Measurements from ENCODE around the gene UBAP2L. TPM values are rescaled to one million over a fixed set of nuclear protein-coding genes. Genes with fewer than 3 reads are reported as not detected.
A peak's percentile ranks its signal among the peaks of the same experiment; 100 is the strongest.

Gene UBAP2L
- total and polyA plus RNA-seq, 10 of the 15 experiments (the other 5 are each of a cell fraction or from before 2014, with no cell fraction given) = 49.9 to 198 (median 152) TPM

DNA sequence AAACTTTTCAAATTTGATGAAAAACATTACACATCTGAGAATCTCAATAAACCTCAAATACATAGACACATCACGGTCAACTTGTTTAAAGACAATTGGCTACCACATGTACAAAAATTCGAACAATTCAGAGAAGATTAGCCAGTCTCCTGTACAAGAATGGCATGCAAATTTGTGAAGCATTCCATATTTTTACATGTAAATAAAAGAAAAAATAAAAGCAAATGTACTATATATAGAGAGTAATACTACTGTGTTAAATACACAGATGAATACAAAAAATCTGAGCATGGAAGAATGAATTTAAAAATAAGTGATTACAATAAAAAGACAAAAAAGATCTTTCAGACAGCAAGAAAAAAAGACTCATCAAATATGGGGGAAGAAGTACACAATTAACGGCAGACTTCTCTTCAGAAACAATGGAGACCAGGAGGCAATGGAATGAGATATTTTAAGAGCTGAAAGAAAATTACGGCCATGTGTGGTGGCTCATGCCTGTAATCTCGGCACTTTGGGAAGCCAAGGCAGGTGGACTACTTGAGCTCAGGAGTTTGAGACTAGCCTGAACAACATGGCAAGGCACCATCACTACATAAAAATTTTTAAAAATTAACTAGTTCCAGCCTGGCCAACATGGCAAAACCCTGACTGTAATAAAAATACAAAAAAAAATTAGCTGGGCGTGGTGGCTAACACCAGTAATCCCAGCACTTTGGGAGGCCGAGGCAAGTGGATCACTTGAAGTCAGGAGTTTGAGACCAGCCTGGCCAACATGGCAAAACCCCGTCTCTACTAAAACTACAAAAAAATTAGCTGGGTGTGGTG is 74.9 kb downstream of the UBAP2L start:
- TF ChIP-seq ETV6 (conservative IDR thresholded peaks at IDR 0.05 in 1 of 2, IDR thresholded peaks at IDR 0.05 in 1 of 2; ENCODE audit: borderline replicate concordance in 1 of 2, low read depth in 1 of 2) (no peak), CBX5 (IDR thresholded peaks at IDR 0.05; ENCODE audit: low read depth) (peak; percentile 99), CBX3 (IDR thresholded peaks at IDR 0.05; ENCODE audit: borderline replicate concordance, low read depth) (0 out of 2 replicates have a peak, but pooled peaks have one; percentile 56), NBN (IDR thresholded peaks at IDR 0.05) (no peak)
- TF ChIP-seq, protein P1, sequence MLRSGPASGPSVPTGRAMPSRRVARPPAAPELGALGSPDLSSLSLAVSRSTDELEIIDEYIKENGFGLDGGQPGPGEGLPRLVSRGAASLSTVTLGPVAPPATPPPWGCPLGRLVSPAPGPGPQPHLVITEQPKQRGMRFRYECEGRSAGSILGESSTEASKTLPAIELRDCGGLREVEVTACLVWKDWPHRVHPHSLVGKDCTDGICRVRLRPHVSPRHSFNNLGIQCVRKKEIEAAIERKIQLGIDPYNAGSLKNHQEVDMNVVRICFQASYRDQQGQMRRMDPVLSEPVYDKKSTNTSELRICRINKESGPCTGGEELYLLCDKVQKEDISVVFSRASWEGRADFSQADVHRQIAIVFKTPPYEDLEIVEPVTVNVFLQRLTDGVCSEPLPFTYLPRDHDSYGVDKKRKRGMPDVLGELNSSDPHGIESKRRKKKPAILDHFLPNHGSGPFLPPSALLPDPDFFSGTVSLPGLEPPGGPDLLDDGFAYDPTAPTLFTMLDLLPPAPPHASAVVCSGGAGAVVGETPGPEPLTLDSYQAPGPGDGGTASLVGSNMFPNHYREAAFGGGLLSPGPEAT (IDR thresholded peaks at IDR 0.05; ENCODE audit: low read depth) = peak; percentile 43; the same call in 1 of the 2 replicates
- H4K20me1 ChIP-seq (ENCODE audit: control insufficient read depth, insufficient read depth) = no peaks in the 10 kb centered on the region
- DNase-seq (ENCODE audit: low read depth, low spot score) (no peak), FAIRE-seq (peak; percentile 49), ATAC-seq (no peak)
- peaks cover 3% of the 10 kb centered on the region; the same call in 2 of the 3 replicates for H3K9me3 ChIP-seq (replicated peaks; ENCODE audit: control insufficient read depth, insufficient read depth, low read length)
- H3K4me2 ChIP-seq (ENCODE audit: control insufficient read depth, insufficient read depth) = no peak overlapping the region
- WGBS (ENCODE audit: insufficient coverage, insufficient replicate concordance, low lambda C conversion rate, missing lambda C conversion rate) = 47% methylated on average over 8 of the region's 8 CpGs
- H2AFZ ChIP-seq (ENCODE audit: control insufficient read depth, low read depth, low read length) = no peak overlapping the region
- no TSS peak for BruUV-seq (replicated peaks)
- intact Hi-C loops (cut with micrococcal nuclease; ENCODE audit: unreplicated experiment) = no loop called here
- H3K79me2 ChIP-seq (ENCODE audit: control insufficient read depth, insufficient read depth, low read length) = no peaks in the 10 kb centered on the region
- no peak overlapping the region for H3K9ac ChIP-seq (ENCODE audit: control insufficient read depth, insufficient read depth, low read length)
- CTCF ChIA-PET = interaction anchor here (0.6 to 1.4 kb wide), 3 partner anchors 18 to 722 kb away, joined by 3 to 4 read pairs (median 3); no protein-coding TSS in a partner anchor
- no peaks in the 10 kb centered on the region for H3K27me3 ChIP-seq (replicated peaks in 1 of 2; ENCODE audit: control insufficient read depth in 2 of 2, insufficient read depth in 2 of 2, low read length in 1 of 2)
- POLR2A ChIA-PET = no interaction called here
- in situ Hi-C loops (cut with MboI) = no loop called here
- H3K4me1 ChIP-seq (ENCODE audit: control insufficient read depth, insufficient read depth, low read length) = no peaks in the 10 kb centered on the region
- no peak overlapping the region for H3K4me3 ChIP-seq
- RAD21 ChIA-PET (ENCODE audit: unreplicated experiment) = no interaction called here
- no peak overlapping the region for H3K27ac ChIP-seq (ENCODE audit: control insufficient read depth, insufficient read depth)
- SMC1A ChIA-PET (ENCODE audit: uncharacterized antibody, unreplicated experiment) = interaction anchor here (0.8 kb wide), 1 partner anchor 101 kb away, joined by 5 read pairs; no protein-coding TSS in a partner anchor
- H3K36me3 ChIP-seq (ENCODE audit: control insufficient read depth in 2 of 2, insufficient read depth in 2 of 2, low read length in 1 of 2) = no peaks in the 10 kb centered on the region
